ENCODE results near the gene PARD3B.

PARD3B gene

DNA sequence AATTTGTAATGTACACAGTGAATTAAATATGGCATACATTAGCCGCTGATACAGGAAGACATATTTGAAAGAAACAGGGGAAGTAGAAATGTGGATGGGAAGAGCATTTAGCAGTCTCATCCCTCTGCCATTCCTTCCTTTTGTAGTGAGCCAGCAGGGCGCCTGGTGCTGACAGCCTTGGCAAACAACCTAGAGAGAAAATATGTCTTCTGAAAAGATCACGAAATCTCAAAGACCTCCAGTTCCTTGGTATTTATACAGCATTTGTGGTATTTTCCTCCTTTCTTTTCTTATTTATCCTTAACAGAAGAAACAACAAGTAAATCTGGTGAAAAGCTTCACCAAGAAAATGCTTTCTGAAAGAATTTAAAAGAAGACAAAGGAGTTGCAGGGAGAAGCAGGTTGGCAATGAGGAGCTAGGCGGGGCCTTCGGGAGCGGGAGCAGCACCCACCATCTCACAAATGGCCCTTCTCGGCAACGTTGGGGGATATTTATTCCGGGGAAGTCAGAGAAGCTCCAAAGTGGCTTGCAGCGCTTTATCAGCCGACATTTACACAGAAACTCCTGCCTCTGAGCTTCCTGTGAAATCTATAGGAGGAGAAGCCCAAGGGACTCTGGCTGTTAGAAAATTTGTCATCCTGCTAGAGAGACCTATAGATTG, 731.0 kb downstream of the PARD3B start:
- in situ Hi-C loops (cut with MboI; ENCODE audit: low sequenced_read_pairs, unreplicated experiment) = no loop called here
- TF ChIP-seq, protein P1, sequence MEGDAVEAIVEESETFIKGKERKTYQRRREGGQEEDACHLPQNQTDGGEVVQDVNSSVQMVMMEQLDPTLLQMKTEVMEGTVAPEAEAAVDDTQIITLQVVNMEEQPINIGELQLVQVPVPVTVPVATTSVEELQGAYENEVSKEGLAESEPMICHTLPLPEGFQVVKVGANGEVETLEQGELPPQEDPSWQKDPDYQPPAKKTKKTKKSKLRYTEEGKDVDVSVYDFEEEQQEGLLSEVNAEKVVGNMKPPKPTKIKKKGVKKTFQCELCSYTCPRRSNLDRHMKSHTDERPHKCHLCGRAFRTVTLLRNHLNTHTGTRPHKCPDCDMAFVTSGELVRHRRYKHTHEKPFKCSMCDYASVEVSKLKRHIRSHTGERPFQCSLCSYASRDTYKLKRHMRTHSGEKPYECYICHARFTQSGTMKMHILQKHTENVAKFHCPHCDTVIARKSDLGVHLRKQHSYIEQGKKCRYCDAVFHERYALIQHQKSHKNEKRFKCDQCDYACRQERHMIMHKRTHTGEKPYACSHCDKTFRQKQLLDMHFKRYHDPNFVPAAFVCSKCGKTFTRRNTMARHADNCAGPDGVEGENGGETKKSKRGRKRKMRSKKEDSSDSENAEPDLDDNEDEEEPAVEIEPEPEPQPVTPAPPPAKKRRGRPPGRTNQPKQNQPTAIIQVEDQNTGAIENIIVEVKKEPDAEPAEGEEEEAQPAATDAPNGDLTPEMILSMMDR (IDR thresholded peaks at IDR 0.05; ENCODE audit: borderline replicate concordance, control extremely low read depth, extremely low read depth, insufficient read depth, missing control alignments) = no peak
- DNase-seq (ENCODE audit: low spot score) = no peak

DNA sequence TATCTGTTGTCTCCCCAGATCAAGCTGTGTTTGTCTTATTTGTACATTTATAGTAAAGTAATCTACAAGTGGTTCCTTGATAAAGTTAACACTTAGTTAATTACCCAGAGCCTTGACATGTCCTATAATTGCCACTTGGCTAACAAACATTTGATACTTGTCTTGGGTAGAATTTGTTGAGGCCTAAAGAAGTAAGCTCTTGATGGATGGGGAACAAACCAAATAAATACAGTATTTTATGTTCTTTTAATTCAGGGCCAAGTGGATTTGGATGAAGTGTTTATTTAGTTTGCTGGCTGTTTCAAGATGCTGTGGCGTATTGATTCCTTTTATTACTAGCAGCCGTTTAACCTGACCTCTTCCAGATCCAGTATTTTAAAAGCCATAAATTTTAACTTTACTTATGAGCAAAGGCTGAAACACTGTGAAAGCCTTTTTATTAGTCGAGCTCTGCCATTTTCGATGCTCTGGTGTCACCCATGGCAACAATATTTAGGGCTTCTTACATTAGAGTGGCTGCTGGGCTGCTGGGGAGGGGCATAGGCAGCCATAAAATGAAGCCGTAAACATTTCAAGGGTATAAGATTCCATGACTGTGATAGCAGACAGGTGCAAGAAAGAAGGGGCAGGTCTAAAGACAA, 735.4 kb downstream of the PARD3B start:
- in situ Hi-C loops (cut with MboI; ENCODE audit: low sequenced_read_pairs, unreplicated experiment) = no loop called here
- TF ChIP-seq, protein P1 (IDR thresholded peaks at IDR 0.05; ENCODE audit: borderline replicate concordance, control extremely low read depth, extremely low read depth, insufficient read depth, missing control alignments) = no peak
- DNase-seq (ENCODE audit: low spot score) = no peak

DNA sequence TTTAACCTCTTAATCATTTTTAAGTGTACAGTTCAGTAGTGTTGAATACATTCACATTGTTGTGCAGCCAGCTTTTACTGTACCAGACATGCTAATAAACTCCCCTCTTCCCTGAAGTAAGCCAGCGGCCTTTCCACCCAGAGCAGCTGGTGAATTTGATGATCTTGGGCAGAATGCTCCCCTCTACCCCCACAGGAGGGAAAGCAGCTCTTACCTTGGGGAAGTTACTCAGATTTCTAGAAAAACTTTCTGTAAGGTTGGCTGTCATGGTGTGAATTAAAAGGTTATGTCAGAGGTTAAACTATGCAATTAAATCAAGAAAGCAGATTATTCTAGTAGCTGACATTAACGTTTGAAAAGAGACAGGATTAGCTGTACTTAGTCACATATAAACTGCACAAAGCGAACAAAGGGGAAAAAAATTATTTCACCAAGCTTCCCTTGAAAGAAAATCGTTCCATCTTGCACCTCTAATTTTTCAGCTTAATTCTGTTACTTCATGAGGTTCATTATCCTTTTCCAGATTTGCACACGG, 738.5 kb downstream of the PARD3B start:
- in situ Hi-C loops (cut with MboI; ENCODE audit: low sequenced_read_pairs, unreplicated experiment) = no loop called here

DNA sequence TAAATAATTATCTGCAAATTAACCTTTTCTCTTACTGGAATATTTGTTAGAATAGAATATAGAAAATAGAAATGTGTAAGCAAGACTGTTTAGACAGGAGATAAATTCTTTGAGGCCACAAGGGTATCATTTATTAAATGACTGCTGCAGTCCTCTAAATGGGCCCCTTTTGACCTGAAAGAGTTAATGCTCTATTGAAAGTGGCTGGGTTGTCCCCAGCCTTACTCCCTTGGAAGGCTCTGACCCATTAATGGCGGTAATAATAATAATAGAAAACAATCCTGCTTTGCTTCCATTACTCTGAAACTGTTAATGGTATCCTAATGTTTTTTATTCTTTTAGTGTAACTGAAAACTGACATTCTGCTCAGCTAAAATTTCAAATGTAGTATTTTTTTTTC, 739.1 kb downstream of the PARD3B start:
- TF ChIP-seq, protein P1 (IDR thresholded peaks at IDR 0.05; ENCODE audit: borderline replicate concordance, control extremely low read depth, extremely low read depth, insufficient read depth, missing control alignments) = no peak
- in situ Hi-C loops (cut with MboI; ENCODE audit: low sequenced_read_pairs, unreplicated experiment) = no loop called here

More for the DNA sequence above, 738.5 kb downstream of the PARD3B start:
- no peak for DNase-seq (ENCODE audit: low spot score)
- TF ChIP-seq, protein P1 (IDR thresholded peaks at IDR 0.05; ENCODE audit: borderline replicate concordance, control extremely low read depth, extremely low read depth, insufficient read depth, missing control alignments) = no peak

DNA sequence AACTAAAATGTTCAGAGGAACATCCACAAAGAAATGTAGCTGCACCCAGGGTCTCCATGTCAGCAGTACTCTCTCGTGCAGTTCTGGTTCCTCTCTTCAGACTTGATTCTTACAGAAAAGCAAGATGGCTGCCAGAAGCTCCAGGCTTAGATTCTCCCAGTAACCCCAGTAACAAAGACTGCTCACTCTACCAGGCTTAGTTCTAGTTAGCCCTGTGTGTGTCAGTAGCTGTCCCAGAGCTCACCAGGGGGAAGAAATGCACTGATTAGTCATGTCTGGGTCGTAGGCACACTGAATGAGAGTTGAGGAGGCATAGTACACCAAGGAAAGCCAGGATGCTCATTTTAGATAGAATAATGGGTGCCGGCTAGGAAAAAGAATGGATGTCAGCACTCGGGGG, 742.0 kb downstream of the PARD3B start:
- TF ChIP-seq, protein P1 (IDR thresholded peaks at IDR 0.05; ENCODE audit: borderline replicate concordance, control extremely low read depth, extremely low read depth, insufficient read depth, missing control alignments) = no peak
- DNase-seq (ENCODE audit: low spot score) = no peak
- in situ Hi-C loops (cut with MboI; ENCODE audit: low sequenced_read_pairs, unreplicated experiment) = no loop called here

More for the DNA sequence above, 739.1 kb downstream of the PARD3B start:
- DNase-seq (ENCODE audit: low spot score) = no peak

DNA sequence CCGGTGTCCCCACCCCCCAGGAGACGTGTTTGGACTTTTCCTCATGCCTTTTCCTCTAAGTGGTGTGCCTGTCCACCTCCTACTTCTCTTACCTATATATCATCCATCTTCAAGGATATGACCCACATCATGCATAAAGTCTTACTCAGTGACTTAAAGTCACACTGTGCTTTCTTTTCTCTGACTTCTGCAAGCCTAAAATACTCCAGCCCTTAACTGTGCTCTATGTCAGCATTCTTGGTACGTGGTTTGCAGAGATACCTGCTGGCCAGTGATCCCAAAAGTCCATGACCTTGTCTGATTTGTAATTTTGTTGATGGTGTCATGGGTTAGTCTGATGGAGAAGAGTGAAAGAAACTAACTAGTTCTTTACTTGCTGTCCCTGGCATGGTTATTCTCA, 743.4 kb downstream of the PARD3B start:
- in situ Hi-C loops (cut with MboI; ENCODE audit: low sequenced_read_pairs, unreplicated experiment) = no loop called here
- DNase-seq (ENCODE audit: low spot score) = no peak
- TF ChIP-seq, protein P1 (IDR thresholded peaks at IDR 0.05; ENCODE audit: borderline replicate concordance, control extremely low read depth, extremely low read depth, insufficient read depth, missing control alignments) = no peak

All from GM13976 (cell line).